GM21619 (cell line): Measurements from ENCODE around the gene FAM222A.

ENCODE experiments used
- ATAC-seq: cut with Tn5 transposase; IDR thresholded peaks from one replicate; pipeline ENCODE4 v1.9.1; 2021; ENCODE audit not compliant: unreplicated experiment

The FAM222A gene

GRCh38 chr12:109793826-109794501 is 80.3 kb downstream of the FAM222A start:
- no peak for ATAC-seq

GRCh38 chr12:109795023-109795422 is 81.4 kb downstream of the FAM222A start:
- ATAC-seq: no peak

DNA sequence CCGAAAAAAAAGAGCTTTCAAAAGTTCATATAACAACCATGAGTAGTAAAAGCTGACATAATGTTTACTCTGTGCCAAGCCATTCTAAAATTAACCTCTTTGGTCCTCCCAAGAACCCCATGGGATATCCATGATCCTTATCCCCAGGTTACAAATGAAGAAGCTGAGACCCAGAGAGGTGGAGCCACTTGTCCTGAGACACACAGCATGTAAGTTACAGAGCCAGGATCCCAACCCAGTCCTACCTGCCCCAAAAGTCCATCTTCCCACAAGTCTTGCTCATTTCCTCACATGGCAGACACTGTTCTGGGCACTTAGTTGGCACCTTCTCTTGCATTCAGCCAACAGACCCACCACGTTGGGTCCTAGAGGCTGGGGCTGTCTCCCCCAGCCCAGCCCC is 82.4 kb downstream of the FAM222A start:
- ATAC-seq: no peak

- ATAC-seq: no peak
Measured at GRCh38 chr12:109797905-109798669, 84.5 kb downstream of the FAM222A start.

GRCh38 chr12:109798691-109799090 is 85.1 kb downstream of the FAM222A start:
- ATAC-seq: no peak

- no peak for ATAC-seq
Measured at GRCh38 chr12:109800536-109800935, 86.9 kb downstream of the FAM222A start.

GRCh38 chr12:109802828-109803227 is 89.2 kb downstream of the FAM222A start:
- no peak for ATAC-seq

DNA sequence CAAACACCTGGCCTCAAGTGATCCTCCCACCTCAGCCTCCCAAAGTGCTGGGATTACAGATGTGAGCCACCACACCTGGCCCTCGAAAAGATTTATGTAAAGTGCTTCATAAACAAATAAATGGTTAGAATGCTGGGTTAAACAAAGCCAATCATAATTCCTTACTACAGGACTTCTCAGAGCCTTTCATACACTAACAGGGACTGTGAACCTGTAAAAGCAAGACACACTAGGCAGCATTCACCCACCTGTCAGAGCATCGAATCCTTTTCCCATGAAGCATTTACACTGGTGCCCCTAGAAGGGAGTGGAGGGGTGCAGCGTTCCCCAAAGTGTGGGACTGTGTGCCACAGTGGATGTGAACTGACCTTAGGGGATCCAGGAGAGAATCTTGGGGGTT is 90.1 kb downstream of the FAM222A start:
- no peak for ATAC-seq

DNA sequence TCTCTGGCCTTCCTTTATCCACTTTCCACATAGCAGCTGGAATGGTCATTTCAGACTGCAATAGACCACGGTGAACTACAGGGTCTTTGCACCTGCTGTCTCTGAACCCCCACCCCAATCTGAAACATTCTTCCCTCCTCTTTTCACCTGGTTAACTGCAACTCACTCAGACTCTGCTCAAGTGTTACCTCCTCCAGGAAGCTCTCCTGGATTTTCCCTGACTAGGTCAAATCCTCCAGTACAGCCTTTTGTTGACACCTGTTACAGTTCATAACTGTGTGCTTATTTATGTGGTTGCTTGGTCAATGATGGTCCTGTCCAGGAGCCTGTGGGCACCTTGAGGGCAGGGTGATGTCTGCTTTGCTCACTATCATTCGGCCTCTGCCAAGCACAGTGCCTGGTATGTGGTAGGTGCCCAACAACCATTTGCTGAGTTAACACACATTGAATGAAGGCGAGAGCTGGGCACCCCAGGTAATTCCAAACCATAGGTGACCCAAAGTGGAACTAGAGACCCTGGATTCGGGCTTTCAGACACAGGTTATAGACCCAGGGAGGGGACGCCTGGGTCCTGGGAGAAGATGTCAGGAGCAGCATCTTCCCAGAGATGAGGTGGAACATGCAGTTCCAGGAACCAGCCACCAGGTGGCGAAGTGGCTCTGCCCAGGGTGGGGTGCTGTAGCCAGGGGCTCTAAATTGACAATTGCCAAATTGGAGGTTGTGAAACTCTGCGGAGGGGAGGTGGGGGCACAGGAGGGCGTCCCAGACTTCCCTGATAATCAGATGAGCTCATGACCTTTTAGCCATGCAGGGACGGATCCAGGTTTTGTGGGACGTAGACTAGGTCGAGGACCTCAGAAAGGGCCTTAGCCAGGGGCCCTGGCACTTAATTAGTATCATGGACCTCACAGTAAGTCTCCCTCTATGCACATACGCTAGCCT is 91.5 kb downstream of the FAM222A start:
- no peak for ATAC-seq

GRCh38 chr12:109807954-109808643 is 94.5 kb downstream of the FAM222A start:
- ATAC-seq: no peak

DNA sequence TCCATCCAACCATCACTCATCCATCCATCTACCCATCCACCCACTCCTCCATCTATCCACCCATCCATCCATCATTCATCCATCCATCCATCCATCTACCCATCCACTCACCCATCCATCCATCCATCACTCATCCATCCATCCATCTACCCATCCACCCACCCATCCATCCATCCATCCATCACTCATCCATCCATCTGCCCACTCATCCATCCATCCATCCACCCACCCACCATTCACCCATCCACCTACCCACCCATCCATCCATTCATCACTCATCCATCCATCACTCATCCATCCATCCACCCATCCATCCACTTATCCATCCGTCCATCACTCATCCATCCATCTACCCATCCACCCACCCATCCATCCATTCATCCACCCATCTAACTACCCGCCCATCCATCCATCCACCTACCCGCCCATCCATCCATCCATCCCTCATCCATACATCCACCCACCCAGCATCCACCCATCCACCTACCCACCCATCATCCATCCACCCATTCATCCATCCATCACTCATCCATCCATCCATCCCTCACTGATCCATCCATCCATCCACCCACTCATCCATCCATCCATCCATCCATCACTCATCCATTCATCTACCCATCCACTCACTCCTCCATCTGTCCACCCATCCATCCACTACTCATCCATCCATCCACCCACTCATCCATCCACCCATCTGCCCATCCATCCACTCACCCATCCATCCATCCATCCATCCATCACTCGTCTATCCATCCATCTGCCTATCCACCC is 95.4 kb downstream of the FAM222A start:
- ATAC-seq: no peak

- ATAC-seq: no peak
Measured at GRCh38 chr12:109810954-109811623, 97.5 kb downstream of the FAM222A start.

GRCh38 chr12:109811624-109811995 is 98.0 kb downstream of the FAM222A start:
- ATAC-seq: no peak

DNA sequence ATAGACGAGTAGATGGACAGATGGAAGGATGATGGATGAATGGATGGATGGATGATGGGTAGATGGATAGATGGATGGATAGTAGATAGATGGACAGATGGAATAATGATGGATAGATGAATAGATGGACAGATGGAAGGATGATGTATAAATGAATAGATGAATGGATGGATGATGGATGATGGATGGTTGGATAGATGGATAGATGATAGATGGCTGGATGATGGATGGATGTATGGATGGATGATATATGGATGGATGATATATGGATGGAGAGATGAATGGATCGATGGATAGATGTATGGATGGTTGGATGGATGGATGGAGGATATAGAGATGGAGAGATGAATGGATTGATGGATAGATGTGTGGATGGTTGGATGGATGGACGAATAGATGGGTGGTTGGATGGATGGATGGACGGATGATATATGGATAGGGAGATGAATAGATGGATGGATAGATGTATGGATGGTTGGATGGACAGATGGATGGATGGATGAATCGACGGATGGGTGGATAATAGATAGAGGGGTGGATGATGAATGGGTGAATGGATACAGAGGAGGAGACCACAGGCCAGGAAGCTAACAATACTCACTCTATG is 100.3 kb downstream of the FAM222A start:
- ATAC-seq: no peak

- ATAC-seq: no peak
Measured at GRCh38 chr12:109814600-109815150, 101.0 kb downstream of the FAM222A start.

DNA sequence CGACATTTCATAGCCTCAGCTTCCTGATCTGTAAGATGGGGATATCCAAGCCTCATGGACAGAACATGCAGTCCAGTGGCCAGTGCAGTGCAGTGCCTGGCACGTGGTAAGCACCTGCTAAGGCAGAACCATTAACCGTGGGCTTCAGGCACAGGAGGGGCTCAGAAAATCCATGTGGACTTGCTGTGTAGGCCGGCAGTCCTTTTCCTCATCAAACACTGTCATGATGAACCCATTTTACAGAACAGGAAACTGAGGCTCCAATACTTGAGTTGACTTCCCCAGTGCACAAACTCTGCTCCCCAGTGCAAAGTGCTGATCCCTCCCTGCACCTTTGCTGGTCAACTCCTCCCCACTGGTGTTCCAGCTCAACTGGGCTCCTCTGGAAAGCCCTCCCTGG is 101.6 kb downstream of the FAM222A start:
- ATAC-seq: no peak

GRCh38 chr12:109815757-109816617 is 102.4 kb downstream of the FAM222A start:
- no peak for ATAC-seq

DNA sequence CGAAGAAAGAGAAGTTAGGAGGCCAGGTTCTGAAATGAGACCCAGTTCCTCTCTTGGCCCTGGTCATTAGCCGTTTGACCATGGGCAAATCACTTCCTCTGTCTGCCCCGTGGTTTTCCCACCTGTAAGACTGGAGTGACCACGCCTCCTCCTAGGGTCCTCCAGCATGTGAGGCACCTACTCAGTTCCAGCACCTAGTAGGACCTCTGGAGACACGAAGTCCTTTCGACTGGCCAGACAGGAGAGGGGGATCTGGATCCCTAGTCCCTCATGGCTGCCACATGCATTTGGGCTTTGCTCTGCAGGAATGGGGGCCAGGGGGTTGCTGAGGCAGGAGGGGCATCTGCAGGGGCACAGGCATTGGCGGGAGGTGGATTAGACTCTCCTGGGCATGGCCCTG is 103.2 kb downstream of the FAM222A start:
- no peak for ATAC-seq
